HG03565 (cell line): ENCODE measurements around the gene SLCO3A1.

Source experiments
- ATAC-seq: cut with Tn5 transposase; IDR thresholded peaks from one replicate; pipeline ENCODE4 v1.9.1; 2021; ENCODE audit warnings: mild to moderate bottlenecking, moderate library complexity; ENCODE audit not compliant: unreplicated experiment

Gene SLCO3A1

GRCh38 chr15:91860498-91860897 is 7.0 kb downstream of the SLCO3A1 start:
- no peak for ATAC-seq

GRCh38 chr15:91861223-91861622 is 7.7 kb downstream of the SLCO3A1 start:
- ATAC-seq: no peak

GRCh38 chr15:91862891-91863504 is 9.5 kb downstream of the SLCO3A1 start:
- ATAC-seq: no peak

- ATAC-seq: no peak
These were observed 10.2 kb downstream of the SLCO3A1 start for GRCh38 chr15:91863621-91864255.

GRCh38 chr15:91864664-91865063 is 11.2 kb downstream of the SLCO3A1 start:
- no peak for ATAC-seq

- ATAC-seq: no peak
These were observed 12.0 kb downstream of the SLCO3A1 start for GRCh38 chr15:91865486-91865885.

GRCh38 chr15:91865950-91866349 is 12.4 kb downstream of the SLCO3A1 start:
- no peak for ATAC-seq

GRCh38 chr15:91866371-91866905 is 12.9 kb downstream of the SLCO3A1 start:
- ATAC-seq: no peak

GRCh38 chr15:91866971-91867372 is 13.5 kb downstream of the SLCO3A1 start:
- no peak for ATAC-seq

- ATAC-seq: no peak
These were observed 14.1 kb downstream of the SLCO3A1 start for GRCh38 chr15:91867581-91868026.

GRCh38 chr15:91870876-91871537 is 17.5 kb downstream of the SLCO3A1 start:
- ATAC-seq: no peak

- no peak for ATAC-seq
These were observed 18.3 kb downstream of the SLCO3A1 start for GRCh38 chr15:91871837-91872236.

- no peak for ATAC-seq
These were observed 19.0 kb downstream of the SLCO3A1 start for GRCh38 chr15:91872356-91873137.

- no peak for ATAC-seq
These were observed 19.6 kb downstream of the SLCO3A1 start for GRCh38 chr15:91873138-91873536.

GRCh38 chr15:91874171-91874570 is 20.7 kb downstream of the SLCO3A1 start:
- no peak for ATAC-seq

- ATAC-seq: no peak
These were observed 21.6 kb downstream of the SLCO3A1 start for GRCh38 chr15:91874992-91875660.

GRCh38 chr15:91876187-91876586 is 22.7 kb downstream of the SLCO3A1 start:
- no peak for ATAC-seq

- ATAC-seq: no peak
These were observed 24.9 kb downstream of the SLCO3A1 start for GRCh38 chr15:91878319-91878870.

GRCh38 chr15:91879158-91879557 is 25.6 kb downstream of the SLCO3A1 start:
- no peak for ATAC-seq

GRCh38 chr15:91880373-91880772 is 26.9 kb downstream of the SLCO3A1 start:
- no peak for ATAC-seq
